HUES64 (cell line): ENCODE measurements around the gene GPR107.

Experiments used
- H3K27ac ChIP-seq: 2 replicates; pipeline ENCODE4 v1.7.0; 2013; ENCODE audit warnings: low read depth, low read length, inconsistent platforms
- H3K27me3 ChIP-seq: 2 replicates; pipeline ENCODE4 v1.6.1; 2013; ENCODE audit warnings: mild to moderate bottlenecking, low read length; ENCODE audit not compliant: insufficient read depth
- H3K36me3 ChIP-seq: 2 replicates; pipeline ENCODE4 v1.6.1; 2013; ENCODE audit warnings: mild to moderate bottlenecking, low read length; ENCODE audit not compliant: insufficient read depth
- H3K4me1 ChIP-seq: 2 replicates; pipeline ENCODE4 v1.6.1; 2013; ENCODE audit warnings: mild to moderate bottlenecking, low read length, moderate library complexity; ENCODE audit not compliant: insufficient read depth
- H3K4me3 ChIP-seq: 2 replicates; pipeline ENCODE4 v1.5.1; 2013; ENCODE audit warnings: mild to moderate bottlenecking, low read length, moderate library complexity
- H3K9ac ChIP-seq: 2 replicates; pipeline ENCODE4 v1.6.1; 2013; ENCODE audit warnings: mild to moderate bottlenecking, low read depth, low read length
- H3K9me3 ChIP-seq: 2 replicates; pipeline ENCODE4 v1.6.1; 2013; ENCODE audit warnings: low read depth, low read length; ENCODE audit not compliant: insufficient read depth
- WGBS: fragments of 150-250, 120-280 bp; methylation state at CpG from one replicate; pipeline ENCODE4 v1.1.7; 2013; ENCODE audit warnings: missing lambda C conversion rate; 5-methylcytosine and 5-hydroxymethylcytosine counted together

Gene GPR107

GRCh38 chr9:130138791-130139190, 85.1 kb downstream of the GPR107 start:
- Histone ChIP-seq H3K9ac (no peak overlapping the region), H3K36me3 (0 out of 2 replicates have a peak, but pooled peaks cover 8% of the 10 kb centered on the region), H3K4me3 (no peak overlapping the region), H3K9me3 (no peaks in the 10 kb centered on the region), H3K27me3 (no peaks in the 10 kb centered on the region), H3K27ac (peak overlapping the region; percentile 45; the same call in 1 of the 2 replicates), H3K4me1 (peaks cover 30% of the 10 kb centered on the region)
- WGBS, result 87% methylated on average over 6 of the region's 6 CpGs

GRCh38 chr9:130139251-130139650, 85.5 kb downstream of the GPR107 start:
- Histone ChIP-seq H3K4me1 (peaks cover 30% of the 10 kb centered on the region), H3K36me3 (0 out of 2 replicates have a peak, but pooled peaks cover 8% of the 10 kb centered on the region), H3K9me3 (no peaks in the 10 kb centered on the region), H3K4me3 (no peak overlapping the region), H3K27ac (no peak overlapping the region), H3K27me3 (no peaks in the 10 kb centered on the region), H3K9ac (no peak overlapping the region)
- 96% methylated on average over 10 of the region's 10 CpGs for WGBS

DNA sequence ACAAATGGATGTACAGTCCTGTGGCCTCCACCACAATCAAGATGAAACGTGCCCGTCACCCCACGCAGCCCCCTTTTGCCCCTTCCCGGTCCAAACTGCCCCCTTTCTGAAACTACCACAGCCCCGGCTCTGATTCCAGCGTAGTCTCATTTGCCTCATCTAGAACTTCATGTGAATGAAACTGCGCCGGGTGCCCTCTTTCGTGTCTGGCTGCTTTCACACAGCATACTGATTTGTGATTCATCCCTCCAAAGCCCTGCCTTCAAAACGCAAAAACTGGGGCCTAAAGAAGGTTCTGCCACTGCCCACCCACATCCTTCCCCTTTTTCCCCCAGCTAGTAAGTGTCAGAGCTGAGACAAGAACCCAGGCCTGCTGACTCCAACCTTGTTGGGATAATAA, 87.0 kb downstream of the GPR107 start:
- no peak overlapping the region for H3K4me3 ChIP-seq
- no peaks in the 10 kb centered on the region for H3K27me3 ChIP-seq
- H3K9ac ChIP-seq, result no peak overlapping the region
- no peaks in the 10 kb centered on the region for H3K9me3 ChIP-seq
- 0 out of 2 replicates have a peak, but pooled peaks cover 2% of the 10 kb centered on the region for H3K36me3 ChIP-seq
- H3K4me1 ChIP-seq, result peaks cover 30% of the 10 kb centered on the region
- WGBS, result 93% methylated on average over 10 of the region's 10 CpGs
- H3K27ac ChIP-seq, result no peak overlapping the region

DNA sequence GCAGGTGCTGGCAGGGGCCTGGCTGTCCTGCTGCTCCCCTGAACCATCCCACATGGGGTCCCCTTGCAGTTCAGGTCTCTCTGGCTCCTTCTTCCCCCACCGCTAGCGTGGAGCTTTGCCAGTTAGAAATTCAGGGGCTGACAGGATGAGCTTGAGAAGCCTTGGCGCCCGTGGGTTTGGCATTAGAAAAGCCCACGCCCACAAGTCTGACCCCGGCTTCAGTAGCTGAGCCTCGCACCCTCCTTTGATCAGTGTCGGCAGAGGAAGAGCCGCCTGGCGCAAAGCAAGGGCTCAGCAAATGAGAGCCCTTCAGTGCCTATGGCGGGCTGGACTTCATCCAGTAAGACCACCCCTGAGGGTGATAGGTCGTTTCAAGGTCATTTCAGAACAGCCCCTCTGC, 88.3 kb downstream of the GPR107 start:
- Histone ChIP-seq H3K4me3 (no peak overlapping the region), H3K4me1 (peaks cover 30% of the 10 kb centered on the region), H3K36me3 (no peaks in the 10 kb centered on the region), H3K27me3 (no peaks in the 10 kb centered on the region), H3K27ac (no peak overlapping the region), H3K9ac (no peak overlapping the region), H3K9me3 (no peaks in the 10 kb centered on the region)
- 94% methylated on average over 12 of the region's 12 CpGs for WGBS

DNA sequence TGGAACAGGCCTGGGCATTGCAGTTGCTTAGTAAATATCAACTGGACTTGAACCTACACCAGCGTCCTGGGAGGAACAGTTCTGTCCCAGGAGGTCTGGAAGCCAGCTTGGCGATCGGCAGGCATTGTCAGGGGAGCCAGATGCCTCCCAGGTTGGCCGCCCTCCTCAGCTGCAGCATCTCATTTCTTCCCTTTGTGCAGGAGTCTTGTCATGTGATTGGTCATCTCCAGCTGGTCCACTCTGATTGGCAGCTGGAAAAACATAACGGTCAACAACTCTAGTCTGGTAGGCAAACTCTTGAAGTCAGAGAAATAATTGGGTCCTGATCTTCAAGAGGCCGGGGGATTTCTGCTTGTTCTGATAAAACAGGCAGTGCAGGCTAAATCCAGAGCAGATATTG, 88.9 kb downstream of the GPR107 start:
- peaks cover 27% of the 10 kb centered on the region for H3K4me1 ChIP-seq
- H3K27me3 ChIP-seq, result no peaks in the 10 kb centered on the region
- H3K36me3 ChIP-seq, result no peaks in the 10 kb centered on the region
- H3K4me3 ChIP-seq, result no peak overlapping the region
- 88% methylated on average over 6 of the region's 6 CpGs for WGBS
- H3K9me3 ChIP-seq, result no peaks in the 10 kb centered on the region
- H3K27ac ChIP-seq, result no peak overlapping the region
- H3K9ac ChIP-seq, result no peak overlapping the region

DNA sequence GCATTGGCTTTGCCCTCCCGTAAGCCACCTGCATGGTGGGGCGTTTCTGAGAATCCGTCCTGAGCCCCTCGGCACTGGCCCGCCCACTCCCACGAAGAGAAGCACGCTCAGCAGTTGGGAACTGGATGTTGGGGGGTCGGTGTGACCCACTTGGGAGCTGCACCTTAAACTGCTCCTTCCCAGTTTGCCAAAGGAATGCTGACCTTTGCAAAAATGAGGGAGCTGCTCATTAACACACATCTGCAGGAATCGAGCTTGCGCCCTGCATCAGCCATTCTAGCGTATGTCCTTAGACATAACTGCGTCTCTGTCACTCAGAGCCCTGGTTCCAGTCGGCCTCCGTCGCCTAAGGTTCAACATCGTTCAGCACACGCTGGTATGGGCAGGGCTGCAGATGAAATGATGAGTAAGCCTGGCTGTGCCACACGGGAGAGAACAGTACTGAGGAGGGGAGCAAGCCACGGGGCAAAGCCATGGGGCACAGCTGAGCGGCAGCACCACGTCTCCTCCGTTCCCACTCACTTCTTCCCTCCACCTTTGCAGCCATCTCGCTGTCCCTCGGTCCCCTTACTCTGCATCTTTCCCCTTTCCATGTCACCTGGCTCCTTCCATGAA, 89.7 kb downstream of the GPR107 start:
- Histone ChIP-seq H3K36me3 (no peaks in the 10 kb centered on the region), H3K4me1 (peaks cover 21% of the 10 kb centered on the region), H3K4me3 (no peak overlapping the region), H3K27me3 (no peaks in the 10 kb centered on the region), H3K9ac (no peak overlapping the region), H3K9me3 (no peaks in the 10 kb centered on the region), H3K27ac (no peak overlapping the region)
- WGBS, result 89% methylated on average over 24 of the region's 24 CpGs

GRCh38 chr9:130143958-130144366, 90.3 kb downstream of the GPR107 start:
- Histone ChIP-seq H3K9me3 (no peaks in the 10 kb centered on the region), H3K36me3 (no peaks in the 10 kb centered on the region), H3K27ac (no peak overlapping the region), H3K4me3 (no peak overlapping the region), H3K9ac (no peak overlapping the region), H3K4me1 (peaks cover 15% of the 10 kb centered on the region), H3K27me3 (no peaks in the 10 kb centered on the region)
- WGBS, result 78% methylated on average over 14 of the region's 14 CpGs

DNA sequence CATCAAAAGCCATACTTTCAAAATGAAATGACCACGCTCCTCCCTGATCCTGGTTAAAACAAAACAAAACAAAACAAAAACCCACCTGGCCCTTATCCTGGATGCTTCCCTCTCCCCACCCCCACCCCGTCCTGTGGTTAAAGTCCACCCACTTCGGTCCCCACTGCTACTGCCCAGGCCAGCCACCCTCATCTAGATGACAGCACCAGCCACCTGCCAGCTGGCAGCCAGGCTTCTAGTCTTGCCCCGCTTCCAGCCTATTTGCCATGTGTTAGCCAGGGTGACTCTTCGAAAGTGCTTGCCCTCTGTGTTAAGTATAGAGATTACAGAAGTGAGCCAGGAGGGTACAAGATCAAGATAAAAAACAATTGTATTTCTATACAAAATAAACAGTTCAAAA, 91.0 kb downstream of the GPR107 start:
- Histone ChIP-seq H3K4me1 (peaks cover 12% of the 10 kb centered on the region; the same call in 1 of the 2 replicates), H3K9ac (no peak overlapping the region), H3K9me3 (no peaks in the 10 kb centered on the region), H3K27ac (no peak overlapping the region), H3K36me3 (no peaks in the 10 kb centered on the region), H3K27me3 (no peaks in the 10 kb centered on the region), H3K4me3 (no peak overlapping the region)
- 89% methylated on average over 4 of the region's 5 CpGs for WGBS

DNA sequence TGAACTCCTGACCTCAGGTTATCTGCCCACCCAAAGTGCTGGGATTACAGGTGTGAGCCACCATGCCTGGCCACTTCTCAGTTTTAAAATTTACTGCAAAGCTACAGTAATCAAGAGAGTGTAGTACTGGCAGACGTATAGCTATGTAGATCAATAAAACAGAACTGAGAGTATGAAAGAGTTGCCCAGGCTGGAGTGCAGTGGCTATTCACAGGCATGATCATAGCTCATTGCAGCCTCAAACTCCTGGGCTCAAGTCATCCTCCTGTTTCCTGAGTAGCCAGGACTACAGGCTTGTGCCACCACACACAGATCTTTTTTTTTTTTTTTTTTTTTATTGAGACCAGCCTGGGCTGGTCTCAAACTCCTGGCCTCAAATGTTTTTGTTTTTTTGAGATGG, 92.0 kb downstream of the GPR107 start:
- no peaks in the 10 kb centered on the region for H3K36me3 ChIP-seq
- peaks cover 12% of the 10 kb centered on the region; the same call in 1 of the 2 replicates for H3K4me1 ChIP-seq
- H3K9ac ChIP-seq, result no peak overlapping the region
- WGBS, result 82% methylated on average over 1 of the region's 1 CpG
- no peaks in the 10 kb centered on the region for H3K9me3 ChIP-seq
- H3K27ac ChIP-seq, result no peak overlapping the region
- no peak overlapping the region for H3K4me3 ChIP-seq
- H3K27me3 ChIP-seq, result no peaks in the 10 kb centered on the region

DNA sequence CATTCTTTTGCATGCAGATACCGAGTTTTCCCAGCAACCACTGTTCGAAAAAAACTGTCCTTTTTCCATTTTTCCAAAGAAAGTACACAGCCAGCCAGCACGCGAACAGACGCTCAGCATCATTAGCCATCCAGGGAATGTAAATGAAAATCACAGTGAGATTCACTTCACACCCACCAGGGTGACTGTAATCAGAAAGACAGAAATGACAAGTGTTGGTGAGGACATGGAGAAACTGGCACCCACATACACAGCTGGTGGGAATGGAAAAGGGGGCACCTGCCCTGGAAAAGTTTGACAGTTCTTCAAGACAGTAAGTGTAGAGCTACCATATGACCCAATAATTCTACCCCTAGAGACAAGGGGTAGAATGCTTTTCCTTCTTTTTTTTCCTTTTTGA, 93.5 kb downstream of the GPR107 start:
- 93% methylated on average over 5 of the region's 5 CpGs for WGBS

DNA sequence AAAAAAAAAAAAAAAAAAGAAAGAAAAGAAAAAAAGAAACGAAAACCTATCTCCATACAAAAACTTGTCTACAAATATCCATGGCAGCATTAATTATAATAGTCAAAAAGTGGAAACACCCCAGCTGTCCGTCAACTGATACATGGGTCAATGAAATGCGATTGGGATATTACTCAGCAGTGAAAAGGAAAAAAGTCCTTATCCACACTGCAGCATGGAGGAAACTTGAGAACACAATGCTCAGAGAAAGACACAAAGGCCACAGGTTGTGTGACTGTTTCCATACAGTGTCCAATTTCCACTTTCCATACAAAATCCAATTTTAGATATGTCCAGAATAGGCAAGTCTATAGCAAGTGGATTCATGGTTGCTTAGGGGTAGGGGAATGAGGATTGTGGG, 94.2 kb downstream of the GPR107 start:
- no peaks in the 10 kb centered on the region for H3K36me3 ChIP-seq

More for the DNA sequence above, 93.5 kb downstream of the GPR107 start:
- Histone ChIP-seq H3K27ac (no peak overlapping the region), H3K9me3 (no peaks in the 10 kb centered on the region), H3K27me3 (no peaks in the 10 kb centered on the region), H3K9ac (no peak overlapping the region), H3K36me3 (no peaks in the 10 kb centered on the region), H3K4me1 (peaks cover 12% of the 10 kb centered on the region; the same call in 1 of the 2 replicates), H3K4me3 (no peak overlapping the region)

DNA sequence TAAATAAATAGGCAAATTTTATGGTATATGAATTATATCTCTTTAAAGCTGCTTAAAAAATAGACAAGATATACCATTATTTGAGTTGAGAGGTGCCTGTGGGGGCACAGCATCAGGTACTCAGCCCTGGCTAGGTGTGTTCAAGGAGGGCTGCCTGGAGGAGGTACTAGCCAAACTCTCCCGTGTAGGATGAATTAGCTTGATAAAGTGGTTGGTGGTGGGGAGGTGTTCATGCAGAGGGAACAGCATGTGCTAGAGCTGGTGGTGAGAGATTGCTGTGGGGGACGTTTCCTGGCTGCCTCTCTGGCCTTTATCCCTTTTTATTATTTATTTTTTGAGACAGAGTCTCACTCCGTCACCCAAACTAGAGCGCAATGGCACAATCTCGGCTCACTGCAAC, 95.3 kb downstream of the GPR107 start:
- H3K9me3 ChIP-seq, result no peaks in the 10 kb centered on the region
- H3K9ac ChIP-seq, result no peak overlapping the region
- 83% methylated on average over 5 of the region's 5 CpGs for WGBS
- no peak overlapping the region for H3K4me3 ChIP-seq
- H3K27me3 ChIP-seq, result no peaks in the 10 kb centered on the region
- H3K36me3 ChIP-seq, result no peaks in the 10 kb centered on the region
- no peak overlapping the region for H3K27ac ChIP-seq
- H3K4me1 ChIP-seq, result 0 out of 2 replicates have a peak, but pooled peaks cover 7% of the 10 kb centered on the region

More for the DNA sequence above, 94.2 kb downstream of the GPR107 start:
- H3K4me3 ChIP-seq, result no peak overlapping the region
- H3K9me3 ChIP-seq, result no peaks in the 10 kb centered on the region
- H3K27me3 ChIP-seq, result no peaks in the 10 kb centered on the region
- no peak overlapping the region for H3K27ac ChIP-seq
- 100% methylated on average over 2 of the region's 3 CpGs for WGBS
- H3K9ac ChIP-seq, result no peak overlapping the region
- H3K4me1 ChIP-seq, result peaks cover 6% of the 10 kb centered on the region; the same call in 1 of the 2 replicates
